Fibroblast of skin of left biceps (primary cell): Measurements from ENCODE around the gene TMEM147.
"Not testable (repeated sequence)": the region's sequence is repeated elsewhere in the genome, so short reads cannot be mapped to it uniquely, and the experiment has no call there.

Experiments used
- DNase-seq, 2 experiments: peaks; one replicate each; pipeline ENCODE4 v3.0.0-alpha.2; 2013; ENCODE audit warnings: low read depth in 2 of 2

The TMEM147 gene

GRCh38 chr19:35563207-35563829 lies 17.9 kb downstream of the TMEM147 start, which contains the start of gene ATP4A:
Gene ATP4A, minus strand, starts transcription at chr19:35563658. Its CDS starts 29 bp downstream, at chr19:35563629.
- DNase-seq = no peak

GRCh38 chr19:35565016-35565856 lies 19.8 kb downstream of the TMEM147 start:
- DNase-seq = no peak

DNA sequence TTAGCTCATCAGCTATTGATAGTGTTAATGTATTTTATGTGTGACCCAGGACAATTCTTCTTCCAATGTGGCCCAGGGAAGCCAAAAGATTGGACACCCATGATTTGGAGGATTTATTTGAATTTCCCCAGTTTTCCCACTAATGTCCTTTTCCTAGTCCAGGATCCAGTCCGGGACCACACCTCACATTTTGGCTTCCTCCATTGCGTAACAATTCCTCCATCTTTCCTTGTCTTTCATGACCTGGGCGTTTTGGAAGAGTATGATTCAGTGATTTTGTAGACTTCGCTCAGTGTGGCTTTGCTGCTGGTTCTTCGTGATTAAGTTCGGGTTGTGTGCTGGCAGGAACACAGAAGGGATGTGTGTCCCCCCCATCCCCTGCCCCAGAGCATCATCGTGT lies 21.3 kb downstream of the TMEM147 start:
- DNase-seq = no peak

DNA sequence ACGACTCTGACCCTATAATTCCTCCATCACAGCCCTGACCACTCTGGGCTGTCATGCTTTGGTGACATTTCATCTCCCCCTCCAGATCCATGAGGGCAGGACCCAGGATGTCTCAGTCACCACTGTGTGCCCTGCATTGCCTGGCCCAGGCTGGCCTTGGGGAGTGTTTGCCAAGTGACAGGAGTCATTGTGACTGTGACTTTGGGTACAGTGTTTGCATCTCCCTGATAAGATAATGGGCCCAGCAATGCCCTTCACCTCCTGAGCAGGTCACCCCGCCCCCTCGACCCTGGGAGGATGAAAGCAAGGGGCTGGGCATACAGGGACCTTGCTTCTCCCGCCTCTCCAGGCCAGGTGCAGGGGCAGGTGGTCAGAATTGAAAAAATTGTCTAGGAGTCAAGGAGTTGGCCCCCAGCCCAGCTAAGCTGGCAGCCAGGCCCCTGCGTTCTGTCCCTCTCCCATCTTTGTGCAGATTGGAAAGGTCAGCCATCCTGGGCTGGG lies 23.9 kb downstream of the TMEM147 start:
- no peak for DNase-seq

DNA sequence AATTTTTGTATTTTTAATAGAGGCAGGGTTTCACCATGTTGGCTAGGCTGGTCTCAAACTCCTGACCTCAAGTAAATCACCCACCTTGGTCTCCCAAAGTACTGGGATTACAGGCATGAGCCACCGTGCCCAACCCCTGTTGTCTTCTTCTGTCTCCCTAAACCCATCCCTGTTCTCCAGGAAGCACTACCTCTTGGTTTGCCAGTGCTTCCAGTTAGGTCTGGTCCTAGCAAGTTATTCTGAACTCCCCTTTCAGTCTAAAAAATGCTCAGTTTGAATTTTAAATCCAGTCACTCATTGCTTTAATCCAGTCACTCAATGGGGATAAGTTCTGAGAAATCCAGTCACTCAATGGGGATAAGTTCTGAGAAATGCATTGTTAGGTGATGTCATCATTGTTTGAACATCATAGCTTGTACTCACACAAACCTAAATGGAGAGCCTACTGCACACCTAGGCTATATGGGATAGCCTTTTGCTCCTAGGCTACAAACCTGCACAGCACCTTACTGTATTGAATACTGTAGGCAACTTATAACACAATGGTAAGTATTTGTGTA lies 26.1 kb downstream of the TMEM147 start:
- DNase-seq = no peak

GRCh38 chr19:35577918-35578317 lies 32.5 kb downstream of the TMEM147 start:
- no peak for DNase-seq

DNA sequence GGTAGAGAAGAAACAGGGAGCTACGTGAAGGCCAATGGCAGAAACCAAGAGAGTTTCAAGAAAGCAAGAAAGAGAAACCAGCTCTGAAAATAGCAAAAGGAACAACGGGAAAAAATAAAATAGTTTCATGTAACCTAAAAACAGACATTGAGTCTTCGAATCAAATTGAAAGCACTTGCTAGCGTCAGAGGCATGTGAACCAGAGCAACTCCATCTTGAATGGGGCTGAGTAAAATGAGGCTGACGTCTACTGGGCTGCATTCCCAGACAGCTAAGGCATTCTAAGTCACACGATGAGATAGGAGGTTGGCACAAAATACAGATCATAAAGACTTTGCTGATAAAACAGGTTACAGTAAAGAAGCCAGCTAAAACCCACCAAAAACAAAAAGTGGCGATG lies 33.3 kb downstream of the TMEM147 start:
- DNase-seq = no peak

- DNase-seq = no peak
These were observed 37.3 kb downstream of the TMEM147 start for GRCh38 chr19:35582760-35583159.

DNA sequence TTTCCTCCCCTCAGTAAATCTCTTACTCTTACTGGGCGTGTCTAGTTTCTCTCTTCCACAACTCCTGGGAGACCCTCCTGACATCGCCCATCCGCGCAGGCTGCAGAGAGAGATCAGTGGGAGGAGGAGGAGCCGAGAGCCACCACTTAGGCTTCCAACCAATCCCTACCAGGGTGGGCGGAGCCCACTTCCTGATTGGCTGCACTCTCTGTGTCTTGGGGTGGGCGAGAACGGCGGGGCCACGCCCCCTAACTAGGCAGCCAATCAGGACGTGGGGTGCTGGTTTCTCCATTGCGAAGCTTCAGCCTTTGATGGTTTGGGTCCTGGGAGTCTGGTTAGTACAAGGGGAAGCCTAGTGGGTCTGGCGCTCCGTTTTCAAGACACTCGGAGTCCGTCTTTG lies 40.4 kb downstream of the TMEM147 start, which contains the start of gene PMIS2:
Gene PMIS2, plus strand, starts transcription at position 326 of the 400 bp plus-strand sequence. CDS start 87 bp downstream, outside the sequence.
- no peak for DNase-seq

GRCh38 chr19:35587321-35587720 lies 41.9 kb downstream of the TMEM147 start:
- no peak for DNase-seq

DNA sequence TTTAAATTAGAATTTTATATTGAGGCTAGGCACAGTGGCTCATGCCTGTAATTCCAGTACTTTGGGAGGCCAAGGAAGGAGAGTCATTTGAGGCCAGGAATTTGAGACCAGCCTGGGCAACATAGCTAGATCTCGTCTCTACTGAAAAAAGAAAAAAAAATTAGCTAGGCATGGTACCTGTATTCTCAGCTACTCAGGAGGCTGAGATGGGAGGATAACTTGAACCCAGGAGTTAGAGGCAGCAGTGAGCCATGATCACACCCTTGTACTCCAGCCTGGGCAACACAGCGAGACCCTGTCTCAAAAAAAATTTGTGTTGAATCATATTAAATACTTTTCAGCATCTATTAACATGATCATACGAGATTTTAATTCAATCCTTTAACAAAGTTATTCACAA lies 45.4 kb downstream of the TMEM147 start:
- no peak for DNase-seq

DNA sequence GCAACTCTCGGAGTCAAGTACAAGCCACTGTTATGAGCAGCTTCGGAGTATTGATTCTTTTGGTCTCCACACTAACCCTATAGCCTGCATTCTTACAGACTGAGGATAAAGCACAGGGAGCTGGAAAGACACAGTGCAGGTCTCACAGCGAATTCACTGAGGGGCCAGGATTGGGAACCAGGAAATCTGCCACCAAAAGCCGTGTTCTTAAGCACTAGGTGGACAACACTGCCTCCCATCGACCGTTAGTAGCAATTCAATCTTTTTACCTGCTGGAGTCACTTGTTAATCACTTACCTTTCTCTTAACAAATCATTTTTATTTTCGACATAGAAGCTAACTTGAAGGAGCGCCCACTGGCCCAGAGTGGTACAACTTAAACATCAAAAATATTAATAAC lies 46.8 kb downstream of the TMEM147 start:
- no peak for DNase-seq

DNA sequence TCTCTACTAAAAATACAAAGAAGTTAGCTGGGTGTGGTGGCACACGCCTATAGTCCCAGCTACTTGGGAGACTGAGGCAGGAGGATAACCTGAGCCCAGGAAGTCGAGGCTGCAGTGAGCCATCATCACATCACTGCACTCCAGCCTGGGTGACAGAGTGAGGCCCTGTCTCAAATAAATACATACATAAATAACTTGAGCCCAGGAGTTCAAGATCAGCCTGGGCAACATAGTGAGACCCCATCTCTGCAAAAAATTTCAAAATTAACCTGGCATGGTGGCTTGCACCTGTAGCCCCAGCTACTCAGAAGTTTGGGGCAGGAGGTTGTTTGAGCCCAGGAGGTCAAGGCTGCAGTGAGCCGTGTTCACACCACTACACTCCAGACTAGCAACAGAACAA lies 49.6 kb downstream of the TMEM147 start:
- not testable (repeated sequence) for DNase-seq

GRCh38 chr19:35595928-35596327 lies 50.5 kb downstream of the TMEM147 start:
- DNase-seq = no peak

DNA sequence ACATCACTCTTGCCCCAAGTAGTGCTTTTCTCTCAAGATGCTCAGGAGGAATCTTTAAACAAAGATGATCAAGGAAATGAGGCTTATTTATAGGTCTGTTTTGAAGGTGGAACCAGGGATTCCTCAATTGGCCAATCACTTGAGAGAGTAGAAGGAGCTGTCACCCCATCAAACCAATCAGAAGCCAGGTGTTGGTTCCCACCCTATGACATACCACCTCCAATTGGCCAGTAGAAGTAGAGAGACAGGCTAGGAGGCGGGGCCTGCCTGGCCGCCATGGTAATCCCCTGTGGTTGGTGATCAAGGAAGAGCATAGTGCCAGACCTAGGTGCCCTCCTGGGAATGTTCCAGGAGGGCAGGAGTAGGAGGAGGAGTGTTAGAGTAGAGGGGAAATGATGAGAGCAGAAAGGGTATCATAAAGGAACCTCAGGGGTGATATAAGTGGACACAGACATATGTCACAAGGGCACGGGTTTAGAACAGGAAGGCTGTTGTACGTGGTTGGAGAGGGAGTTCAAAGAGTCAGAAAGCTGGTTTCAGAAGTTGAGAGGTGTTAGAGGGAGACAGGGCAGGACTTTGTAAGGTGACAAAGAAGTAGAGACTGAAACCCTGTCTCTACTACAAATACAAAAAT lies 51.1 kb downstream of the TMEM147 start:
- DNase-seq = no peak
